Activated T-cell treated with anti-CD3 and anti-CD28 coated beads, Interleukin-2, amount 50 U/mL, for 24 hours (primary cell): ENCODE results near the gene DIP2A.
"Not testable (repeated sequence)": the region's sequence is repeated elsewhere in the genome, so short reads cannot be mapped to it uniquely, and the experiment has no call there.

ENCODE experiments used
- DNase-seq: peaks from one replicate; pipeline ENCODE4 v3.0.0-alpha.2; 2020
- H3K27ac Mint-ChIP-seq: 2 replicates; pipeline ENCODE4 v1.8.0; 2020; ENCODE audit warnings: mild to moderate bottlenecking, mixed read lengths
- H3K27me3 Mint-ChIP-seq: 2 replicates; pipeline ENCODE4 v1.8.0; 2020; ENCODE audit warnings: mixed read lengths
- H3K36me3 Mint-ChIP-seq: 2 replicates; pipeline ENCODE4 v1.8.0; 2020; ENCODE audit warnings: low read depth, mixed read lengths
- H3K4me1 Mint-ChIP-seq: 2 replicates; pipeline ENCODE4 v1.8.0; 2020; ENCODE audit warnings: low read depth, mixed read lengths
- H3K4me3 Mint-ChIP-seq: 2 replicates; pipeline ENCODE4 v1.8.0; 2020; ENCODE audit warnings: mild to moderate bottlenecking, moderate library complexity, mixed read lengths
- H3K9me3 Mint-ChIP-seq: 2 replicates; pipeline ENCODE4 v1.8.0; 2020; ENCODE audit warnings: mixed read lengths

The DIP2A gene

GRCh38 chr21:46562472-46562871 is 103.8 kb downstream of the DIP2A start:
- Mint-ChIP-seq H3K4me3 (no peak overlapping the region), H3K36me3 (peaks cover 91% of the 10 kb centered on the region), H3K4me1 (peaks cover 79% of the 10 kb centered on the region), H3K27me3 (no peaks in the 10 kb centered on the region), H3K9me3 (no peaks in the 10 kb centered on the region), H3K27ac (peak overlapping the region; percentile 60)
- no peak for DNase-seq

DNA sequence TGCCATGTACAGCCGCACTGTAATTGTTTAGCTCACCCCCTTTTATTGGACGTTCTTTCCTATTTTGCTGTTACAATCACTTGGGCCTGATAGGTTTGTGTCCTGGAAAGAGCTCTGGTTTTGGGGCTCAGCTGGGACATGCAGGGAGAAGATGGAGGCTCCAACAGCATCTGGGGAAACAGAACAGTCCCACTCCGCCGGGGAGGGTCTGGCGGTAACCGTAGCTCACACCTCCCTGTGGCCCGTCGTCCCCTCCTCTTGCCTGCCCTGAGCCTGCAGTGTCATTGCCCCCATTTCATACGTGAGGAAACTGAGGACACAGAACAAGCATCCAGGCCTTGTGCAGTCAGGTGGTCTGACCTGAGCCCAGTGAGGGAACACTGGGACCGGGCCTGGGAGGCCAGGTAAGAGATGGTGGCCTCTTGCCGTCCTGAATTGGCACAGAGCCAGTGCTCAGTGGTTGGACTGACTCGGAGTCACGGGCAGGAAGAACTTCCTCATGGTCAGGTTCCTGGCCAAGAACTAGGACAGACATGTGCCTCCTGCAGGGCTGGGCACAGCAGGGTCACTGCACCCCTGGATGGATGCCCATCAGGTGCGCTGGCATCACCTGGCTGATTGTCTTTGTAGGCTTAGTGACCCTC is 104.4 kb downstream of the DIP2A start:
- Mint-ChIP-seq H3K27ac (peak overlapping the region; percentile 60), H3K9me3 (no peaks in the 10 kb centered on the region), H3K27me3 (no peaks in the 10 kb centered on the region), H3K36me3 (peaks cover 93% of the 10 kb centered on the region), H3K4me1 (peaks cover 78% of the 10 kb centered on the region), H3K4me3 (no peak overlapping the region)
- no peak for DNase-seq

DNA sequence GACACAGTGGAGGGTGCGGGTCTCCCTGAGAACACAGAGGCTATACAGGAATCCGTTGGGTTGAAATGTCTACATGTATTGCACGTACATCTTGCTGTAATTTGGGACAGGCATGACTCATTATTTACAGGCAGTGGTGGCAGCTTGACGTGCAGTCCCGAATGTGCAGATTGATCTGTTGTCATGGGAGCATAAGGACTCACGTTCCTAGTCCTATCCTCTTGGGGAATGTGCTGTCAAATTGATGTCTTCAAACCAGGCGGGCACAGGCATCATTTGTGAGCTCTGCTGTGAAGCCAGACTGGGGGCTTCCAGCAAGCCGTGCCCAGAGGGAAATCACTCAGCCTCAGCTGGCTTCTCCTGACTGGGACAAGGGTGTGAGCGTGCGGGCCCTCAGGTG is 105.7 kb downstream of the DIP2A start:
- H3K9me3 Mint-ChIP-seq: no peaks in the 10 kb centered on the region
- DNase-seq: no peak
- H3K36me3 Mint-ChIP-seq: peaks cover 97% of the 10 kb centered on the region
- peak overlapping the region; percentile 59 for H3K27ac Mint-ChIP-seq
- H3K4me1 Mint-ChIP-seq: peaks cover 76% of the 10 kb centered on the region
- no peaks in the 10 kb centered on the region for H3K27me3 Mint-ChIP-seq
- no peak overlapping the region for H3K4me3 Mint-ChIP-seq

GRCh38 chr21:46567348-46567747 is 108.7 kb downstream of the DIP2A start:
- H3K36me3 Mint-ChIP-seq: peaks cover 92% of the 10 kb centered on the region
- DNase-seq: no peak
- no peaks in the 10 kb centered on the region for H3K27me3 Mint-ChIP-seq
- no peak overlapping the region for H3K4me3 Mint-ChIP-seq
- peaks cover 50% of the 10 kb centered on the region for H3K4me1 Mint-ChIP-seq
- H3K9me3 Mint-ChIP-seq: peaks cover 9% of the 10 kb centered on the region
- H3K27ac Mint-ChIP-seq: peak overlapping the region; percentile 2

DNA sequence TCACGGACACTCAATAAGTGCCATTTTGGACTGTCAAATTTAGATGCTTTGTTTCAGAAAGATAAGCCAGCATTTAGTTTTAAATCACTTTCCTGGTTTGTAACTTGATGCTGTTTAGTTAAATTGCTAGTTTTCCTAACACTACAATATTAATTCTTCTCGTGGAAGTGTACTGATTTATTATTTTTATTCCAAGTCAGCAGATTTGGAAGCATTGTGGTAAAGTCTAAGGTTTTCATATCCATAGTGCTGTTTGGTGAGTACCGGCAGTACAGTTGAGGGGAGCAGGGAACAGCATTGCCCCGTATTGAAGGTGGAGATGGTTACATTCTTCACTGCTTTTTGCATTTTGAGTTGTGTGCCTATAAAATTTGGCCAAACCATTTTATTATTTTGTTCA is 109.9 kb downstream of the DIP2A start:
- Mint-ChIP-seq H3K27me3 (no peaks in the 10 kb centered on the region), H3K4me1 (peaks cover 38% of the 10 kb centered on the region), H3K36me3 (peaks cover 89% of the 10 kb centered on the region), H3K9me3 (peaks cover 9% of the 10 kb centered on the region), H3K27ac (no peak overlapping the region), H3K4me3 (no peak overlapping the region)
- no peak for DNase-seq

GRCh38 chr21:46569081-46569480 is 110.4 kb downstream of the DIP2A start:
- H3K4me1 Mint-ChIP-seq: peaks cover 34% of the 10 kb centered on the region
- H3K4me3 Mint-ChIP-seq: no peak overlapping the region
- no peak overlapping the region for H3K27ac Mint-ChIP-seq
- peaks cover 13% of the 10 kb centered on the region for H3K9me3 Mint-ChIP-seq
- no peak for DNase-seq
- no peaks in the 10 kb centered on the region for H3K27me3 Mint-ChIP-seq
- peaks cover 88% of the 10 kb centered on the region for H3K36me3 Mint-ChIP-seq

DNA sequence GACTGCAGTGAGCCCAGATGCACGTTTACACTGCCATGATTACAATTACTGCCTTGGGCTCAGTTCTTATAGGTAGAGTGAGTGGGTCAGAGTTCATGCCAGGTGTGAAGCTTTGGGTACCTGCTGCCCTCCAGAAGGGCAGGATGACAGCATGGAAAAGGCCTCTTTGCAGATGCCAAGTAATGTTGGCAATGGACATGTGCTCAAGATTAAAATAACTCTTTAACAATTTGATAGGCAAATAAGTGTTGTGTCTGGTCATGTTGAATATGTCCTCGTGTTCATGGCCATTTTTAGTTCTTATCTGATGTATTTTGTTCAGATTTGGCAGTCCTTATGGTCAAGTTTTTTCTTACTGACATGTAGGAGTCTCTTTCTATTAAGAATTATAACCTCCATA is 111.4 kb downstream of the DIP2A start:
- Mint-ChIP-seq H3K27ac (no peak overlapping the region), H3K27me3 (no peaks in the 10 kb centered on the region), H3K36me3 (peaks cover 78% of the 10 kb centered on the region), H3K9me3 (peaks cover 13% of the 10 kb centered on the region), H3K4me1 (peaks cover 36% of the 10 kb centered on the region), H3K4me3 (no peak overlapping the region)
- DNase-seq: no peak

DNA sequence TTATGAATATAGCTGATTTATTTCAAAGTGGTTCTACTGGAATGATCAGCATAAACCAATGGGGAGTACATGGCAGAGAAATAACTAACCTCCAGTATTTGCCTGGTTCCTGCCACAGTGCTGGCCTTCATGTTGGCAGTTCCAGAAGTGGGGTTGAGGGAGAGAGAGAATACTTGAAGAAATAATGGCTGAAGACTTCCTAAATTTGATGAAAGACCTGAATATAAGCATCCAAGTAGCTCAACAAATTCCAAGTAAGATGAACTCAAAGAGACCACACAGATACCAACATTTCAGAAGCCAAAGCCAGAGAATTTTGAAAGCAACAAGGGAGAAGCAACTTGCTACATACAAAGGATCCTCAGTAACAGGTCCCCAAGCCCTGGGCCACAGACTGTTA is 111.9 kb downstream of the DIP2A start:
- DNase-seq: no peak
- H3K4me3 Mint-ChIP-seq: no peak overlapping the region
- H3K27ac Mint-ChIP-seq: no peak overlapping the region
- peaks cover 39% of the 10 kb centered on the region for H3K4me1 Mint-ChIP-seq
- peaks cover 73% of the 10 kb centered on the region for H3K36me3 Mint-ChIP-seq
- no peaks in the 10 kb centered on the region for H3K27me3 Mint-ChIP-seq
- peaks cover 13% of the 10 kb centered on the region for H3K9me3 Mint-ChIP-seq

DNA sequence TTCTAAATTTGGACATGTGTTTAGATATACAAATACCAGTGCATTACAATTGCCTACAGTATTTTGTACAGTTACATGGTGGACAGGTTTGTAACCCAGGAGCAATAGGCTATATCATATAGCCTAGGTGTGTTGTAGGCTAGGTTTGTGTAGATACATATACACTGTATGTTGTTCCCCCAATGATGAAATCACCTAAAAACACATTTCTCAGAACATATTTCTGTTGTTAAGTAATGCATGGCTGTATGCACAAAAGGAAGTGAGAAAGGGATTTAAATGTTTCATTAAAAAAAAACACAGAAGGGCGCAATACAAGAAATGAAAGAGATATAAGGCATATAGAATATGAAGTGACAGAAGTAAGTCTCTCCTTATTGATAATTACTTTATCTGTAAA is 114.2 kb downstream of the DIP2A start:
- H3K27me3 Mint-ChIP-seq: no peaks in the 10 kb centered on the region
- peaks cover 30% of the 10 kb centered on the region for H3K4me1 Mint-ChIP-seq
- no peak for DNase-seq
- H3K4me3 Mint-ChIP-seq: no peak overlapping the region
- H3K9me3 Mint-ChIP-seq: peaks cover 13% of the 10 kb centered on the region
- H3K36me3 Mint-ChIP-seq: peaks cover 51% of the 10 kb centered on the region
- no peak overlapping the region for H3K27ac Mint-ChIP-seq

- not testable (repeated sequence) for H3K27ac Mint-ChIP-seq, H3K27me3 Mint-ChIP-seq, H3K4me3 Mint-ChIP-seq, DNase-seq
- Mint-ChIP-seq H3K36me3 (peaks cover 46% of the 10 kb centered on the region), H3K4me1 (peaks cover 18% of the 10 kb centered on the region), H3K9me3 (peaks cover 21% of the 10 kb centered on the region)
These were observed 119.1 kb downstream of the DIP2A start for GRCh38 chr21:46577786-46578185.

GRCh38 chr21:46579394-46579793 is 120.7 kb downstream of the DIP2A start:
- not testable (repeated sequence) for H3K27me3 Mint-ChIP-seq, DNase-seq, H3K27ac Mint-ChIP-seq, H3K4me3 Mint-ChIP-seq
- Mint-ChIP-seq H3K4me1 (peaks cover 17% of the 10 kb centered on the region), H3K9me3 (peaks cover 23% of the 10 kb centered on the region), H3K36me3 (peaks cover 45% of the 10 kb centered on the region)

GRCh38 chr21:46581780-46582307 is 123.2 kb downstream of the DIP2A start:
- Mint-ChIP-seq H3K9me3 (peaks cover 30% of the 10 kb centered on the region), H3K27ac (no peak overlapping the region), H3K4me3 (no peak overlapping the region), H3K27me3 (no peaks in the 10 kb centered on the region), H3K36me3 (peaks cover 45% of the 10 kb centered on the region), H3K4me1 (peaks cover 12% of the 10 kb centered on the region)
- no peak for DNase-seq

GRCh38 chr21:46585191-46585953 is 126.7 kb downstream of the DIP2A start:
- no peak for DNase-seq
- Mint-ChIP-seq H3K4me1 (peaks cover 28% of the 10 kb centered on the region), H3K4me3 (no peak overlapping the region), H3K9me3 (peaks cover 42% of the 10 kb centered on the region), H3K27ac (no peak overlapping the region), H3K27me3 (no peaks in the 10 kb centered on the region), H3K36me3 (peaks cover 28% of the 10 kb centered on the region)

GRCh38 chr21:46594276-46594675 is 135.6 kb downstream of the DIP2A start:
- Mint-ChIP-seq H3K27ac (no peak overlapping the region), H3K27me3 (no peaks in the 10 kb centered on the region), H3K9me3 (peaks cover 29% of the 10 kb centered on the region), H3K36me3 (peaks cover 2% of the 10 kb centered on the region), H3K4me3 (no peak overlapping the region), H3K4me1 (peaks cover 12% of the 10 kb centered on the region)
- no peak for DNase-seq

GRCh38 chr21:46596201-46596600 is 137.5 kb downstream of the DIP2A start:
- Mint-ChIP-seq H3K9me3 (peaks cover 15% of the 10 kb centered on the region), H3K27me3 (no peaks in the 10 kb centered on the region), H3K36me3 (no peaks in the 10 kb centered on the region), H3K4me1 (peaks cover 20% of the 10 kb centered on the region), H3K4me3 (no peak overlapping the region), H3K27ac (no peak overlapping the region)
- DNase-seq: no peak
